MCF 10A (cell line): ENCODE measurements around the gene OBSCN. TPM values are rescaled to one million over a fixed set of nuclear protein-coding genes. Genes with fewer than 3 reads are reported as not detected.
A peak's percentile ranks its signal among the peaks of the same experiment; 100 is the strongest.

Experiments used
- BruUV-seq: library from RNA; stranded (reverse); fragments of 400-500 nt; replicated peaks from 2 replicates; lab custom pipeline; 2021; lab: Mats Ljungman, UMichigan
- CTCF ChIA-PET: fragments of 300-600 bp; sonication (Branson Sonifier 250); formaldehyde crosslinking; extraction: SDS; loops from one replicate; lab custom pipeline; 2021; ENCODE audit warnings: antibody characterized with exemption, inconsistent platforms; lab: Yijun Ruan, JAX
- POLR2A ChIA-PET: fragments of 300-600, 350-650 bp; sonication (Branson Sonifier 250); formaldehyde crosslinking; extraction: SDS; loops from one replicate; lab custom pipeline; 2020; ENCODE audit warnings: antibody characterized with exemption, inconsistent platforms; lab: Yijun Ruan, JAX
- DNase-seq: peaks from one replicate; pipeline ENCODE4 v3.0.0-alpha.2; 2018; ENCODE audit not compliant: unreplicated experiment
- H3K27ac Mint-ChIP-seq: one replicate; pipeline ENCODE4 v1.8.0; 2022; ENCODE audit warnings: mild to moderate bottlenecking, low read depth, mixed read lengths; ENCODE audit not compliant: unreplicated experiment
- H3K27me3 Mint-ChIP-seq: one replicate; pipeline ENCODE4 v1.8.0; 2022; ENCODE audit warnings: mixed read lengths; ENCODE audit not compliant: insufficient read depth, unreplicated experiment
- H3K36me3 Mint-ChIP-seq: one replicate; pipeline ENCODE4 v1.8.0; 2022; ENCODE audit warnings: mild to moderate bottlenecking, moderate library complexity, mixed read lengths; ENCODE audit not compliant: insufficient read depth, unreplicated experiment
- H3K4me1 Mint-ChIP-seq: one replicate; pipeline ENCODE4 v1.8.0; 2022; ENCODE audit warnings: mixed read lengths; ENCODE audit not compliant: insufficient read depth, unreplicated experiment
- H3K4me3 Mint-ChIP-seq: one replicate; pipeline ENCODE4 v1.8.0; 2022; ENCODE audit warnings: mild to moderate bottlenecking, moderate library complexity, mixed read lengths; ENCODE audit not compliant: unreplicated experiment
- H3K9me3 Mint-ChIP-seq: one replicate; pipeline ENCODE4 v1.8.0; 2022; ENCODE audit warnings: mixed read lengths; ENCODE audit not compliant: unreplicated experiment
- intact Hi-C: fragments of 100-400 bp; cut with micrococcal nuclease; formaldehyde crosslinking; loops from 2 replicates; pipeline ENCODE4 v1.14.1; 2022
- total RNA-seq: library from RNA; stranded (reverse); gene quantifications from 2 replicates; pipeline ENCODE4 v1.2.3, GENCODE V29; 2022
- TF ChIP-seq, protein P1 (sequence below): fragments of 200-600 bp; IDR thresholded peaks from one replicate; pipeline ENCODE4 v1.8.0; 2022; ENCODE audit warnings: antibody characterized with exemption, mild to moderate bottlenecking; ENCODE audit not compliant: unreplicated experiment

Gene OBSCN
- total RNA-seq, 1 experiment from 2014 or later = 22.6 TPM

DNA sequence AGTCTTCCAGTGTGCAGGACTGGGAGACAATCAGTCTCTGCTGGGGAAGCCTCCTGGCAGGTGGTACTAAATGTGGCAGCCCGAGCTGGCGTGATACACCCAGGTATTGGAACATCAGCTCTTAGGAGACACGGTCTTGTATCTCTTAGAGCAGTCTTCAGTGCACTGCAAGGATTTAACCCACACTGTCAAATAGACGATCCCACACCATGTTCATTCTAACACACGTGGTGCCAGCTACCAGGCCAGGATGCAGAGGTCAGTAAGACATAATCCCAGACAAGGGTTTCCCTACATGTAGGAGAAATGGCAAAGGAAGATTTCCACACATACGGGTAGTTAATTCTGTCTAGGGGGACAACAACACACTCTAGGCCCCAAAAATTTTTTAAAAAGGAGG lies 190.1 kb downstream of the OBSCN start:
- POLR2A ChIA-PET = no interaction called here
- TF ChIP-seq, protein P1, sequence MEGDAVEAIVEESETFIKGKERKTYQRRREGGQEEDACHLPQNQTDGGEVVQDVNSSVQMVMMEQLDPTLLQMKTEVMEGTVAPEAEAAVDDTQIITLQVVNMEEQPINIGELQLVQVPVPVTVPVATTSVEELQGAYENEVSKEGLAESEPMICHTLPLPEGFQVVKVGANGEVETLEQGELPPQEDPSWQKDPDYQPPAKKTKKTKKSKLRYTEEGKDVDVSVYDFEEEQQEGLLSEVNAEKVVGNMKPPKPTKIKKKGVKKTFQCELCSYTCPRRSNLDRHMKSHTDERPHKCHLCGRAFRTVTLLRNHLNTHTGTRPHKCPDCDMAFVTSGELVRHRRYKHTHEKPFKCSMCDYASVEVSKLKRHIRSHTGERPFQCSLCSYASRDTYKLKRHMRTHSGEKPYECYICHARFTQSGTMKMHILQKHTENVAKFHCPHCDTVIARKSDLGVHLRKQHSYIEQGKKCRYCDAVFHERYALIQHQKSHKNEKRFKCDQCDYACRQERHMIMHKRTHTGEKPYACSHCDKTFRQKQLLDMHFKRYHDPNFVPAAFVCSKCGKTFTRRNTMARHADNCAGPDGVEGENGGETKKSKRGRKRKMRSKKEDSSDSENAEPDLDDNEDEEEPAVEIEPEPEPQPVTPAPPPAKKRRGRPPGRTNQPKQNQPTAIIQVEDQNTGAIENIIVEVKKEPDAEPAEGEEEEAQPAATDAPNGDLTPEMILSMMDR = no peak
- DNase-seq = no peak
- Mint-ChIP-seq H3K9me3 (no peaks in the 10 kb centered on the region), H3K27me3 (no peaks in the 10 kb centered on the region), H3K36me3 (peaks cover 78% of the 10 kb centered on the region), H3K4me3 (no peak overlapping the region), H3K27ac (no peak overlapping the region), H3K4me1 (peaks cover 21% of the 10 kb centered on the region)
- intact Hi-C loops = loop anchor here (10.0 kb wide), 1 partner anchor 403 kb away; no protein-coding TSS in a partner anchor
- BruUV-seq = no TSS peak
- CTCF ChIA-PET = interaction anchor here (1.1 to 1.3 kb wide), 2 partner anchors 8 to 14 kb away, joined by 3 to 4 read pairs; no protein-coding TSS in a partner anchor

DNA sequence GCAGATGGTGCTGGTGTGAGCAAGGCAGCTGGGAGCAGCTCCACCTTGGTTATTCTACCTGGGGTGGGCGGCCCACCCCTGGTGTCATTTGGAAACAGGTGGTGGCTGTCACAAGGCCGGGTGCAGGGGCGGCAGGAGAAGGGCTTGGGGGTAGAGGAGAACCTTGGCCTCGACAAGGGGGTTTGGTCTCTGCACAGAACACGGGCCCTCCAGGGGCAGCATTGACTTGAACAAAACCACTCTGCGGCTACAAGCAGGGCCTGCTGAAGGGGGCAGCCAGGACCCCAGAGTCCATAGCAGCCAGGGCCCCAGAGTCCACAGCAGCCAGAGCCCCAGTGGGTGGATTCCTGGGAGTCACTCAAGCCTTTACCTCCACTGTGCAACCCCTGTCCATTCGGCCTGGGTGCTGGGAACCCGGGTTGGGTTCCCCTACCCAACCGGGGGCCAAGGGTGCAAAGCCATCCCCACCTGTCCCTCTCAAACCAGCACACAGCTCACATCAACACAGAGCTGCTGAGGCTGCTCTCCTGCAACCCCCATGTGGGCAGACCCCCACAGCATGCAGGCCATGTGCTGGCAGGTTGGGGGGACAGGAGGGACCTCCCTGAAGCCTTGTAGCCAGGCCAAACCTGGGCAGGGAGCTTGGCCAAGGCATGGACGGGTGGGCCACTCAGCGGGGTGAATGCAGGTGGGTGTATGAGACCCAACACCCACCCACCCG lies 191.1 kb downstream of the OBSCN start:
- ChIA-PET CTCF (interaction anchor here (0.6 to 1.3 kb wide), 3 partner anchors 7 to 237 kb away, joined by 3 to 4 read pairs (median 3); no protein-coding TSS in a partner anchor), POLR2A (no interaction called here)
- intact Hi-C loops = loop anchor here (10.0 kb wide), 1 partner anchor 404 kb away; no protein-coding TSS in a partner anchor
- BruUV-seq = no TSS peak
- Mint-ChIP-seq H3K36me3 (peaks cover 73% of the 10 kb centered on the region), H3K27me3 (no peaks in the 10 kb centered on the region), H3K27ac (peak overlapping the region; percentile 68), H3K9me3 (no peaks in the 10 kb centered on the region), H3K4me3 (no peak overlapping the region), H3K4me1 (peaks cover 22% of the 10 kb centered on the region)
- TF ChIP-seq, protein P1 = no peak
- DNase-seq = no peak

DNA sequence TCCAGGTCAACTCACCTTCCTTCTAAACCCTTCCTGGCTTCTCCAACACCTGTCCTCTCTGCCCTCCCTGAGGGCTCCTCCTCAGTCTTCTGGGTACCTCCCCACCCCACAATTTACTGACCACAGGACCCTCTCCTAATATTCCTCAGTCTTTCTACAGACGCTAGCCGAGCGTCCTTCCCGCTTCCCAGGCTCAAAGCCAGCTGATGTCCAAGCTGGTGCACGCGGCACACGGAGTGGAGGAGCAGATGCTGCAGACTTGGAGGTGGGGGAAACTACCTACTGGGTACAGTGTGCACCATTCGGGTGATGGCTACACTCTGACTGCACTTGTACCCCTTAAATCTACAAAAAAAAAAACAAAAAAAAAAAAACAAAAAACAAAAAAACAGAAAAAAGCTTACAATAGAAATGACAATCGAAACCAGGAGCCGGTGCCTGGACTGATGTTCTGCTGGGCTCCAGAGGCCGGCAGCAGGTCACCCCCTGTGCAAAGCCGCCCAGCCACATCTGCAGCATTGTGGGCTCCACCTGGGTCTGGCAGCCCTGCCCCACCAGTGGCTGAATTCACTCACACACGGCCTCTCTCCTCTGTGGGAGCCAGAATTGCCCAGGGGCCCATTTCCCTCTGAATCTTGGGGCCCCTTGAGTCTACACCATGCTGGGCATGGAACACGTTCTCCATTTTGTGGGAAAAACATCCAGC lies 191.8 kb downstream of the OBSCN start:
- Mint-ChIP-seq H3K9me3 (no peaks in the 10 kb centered on the region), H3K27me3 (no peaks in the 10 kb centered on the region), H3K27ac (peak overlapping the region; percentile 68), H3K36me3 (peaks cover 73% of the 10 kb centered on the region), H3K4me1 (peaks cover 26% of the 10 kb centered on the region), H3K4me3 (no peak overlapping the region)
- CTCF ChIA-PET = interaction anchor here (0.6 kb wide), 2 partner anchors 89 to 243 kb away, joined by 3 read pairs; no protein-coding TSS in a partner anchor
- TF ChIP-seq, protein P1 = no peak
- no peak for DNase-seq
- no TSS peak for BruUV-seq
- intact Hi-C loops = loop anchor here (10.0 kb wide), 1 partner anchor 405 kb away; no protein-coding TSS in a partner anchor
- POLR2A ChIA-PET = no interaction called here

DNA sequence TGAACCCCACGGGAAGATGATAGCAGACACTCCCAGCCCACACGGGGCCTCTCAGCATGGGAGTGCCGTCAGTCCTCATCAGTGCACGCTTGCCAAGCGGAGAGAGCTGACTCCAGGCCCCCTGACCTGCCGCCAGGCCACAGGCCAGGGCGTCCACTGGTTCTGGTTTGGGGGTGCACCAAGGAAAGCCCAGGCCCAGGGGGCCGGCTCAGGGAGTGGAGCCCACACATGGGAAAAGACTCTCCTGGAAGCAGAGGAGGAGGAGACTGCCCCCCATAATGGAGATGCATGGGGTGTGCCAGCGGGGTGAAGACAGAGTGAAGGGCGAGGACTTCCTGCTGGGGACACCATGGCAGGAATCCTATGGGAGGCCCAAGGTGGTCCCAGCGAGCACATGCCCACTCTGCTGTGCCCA lies 192.4 kb downstream of the OBSCN start:
- POLR2A ChIA-PET = no interaction called here
- Mint-ChIP-seq H3K27me3 (no peaks in the 10 kb centered on the region), H3K4me3 (no peak overlapping the region), H3K4me1 (peaks cover 32% of the 10 kb centered on the region), H3K36me3 (peaks cover 70% of the 10 kb centered on the region), H3K9me3 (no peaks in the 10 kb centered on the region), H3K27ac (peak overlapping the region; percentile 65)
- BruUV-seq = no TSS peak
- CTCF ChIA-PET = interaction anchor here (0.6 kb wide), 2 partner anchors 89 to 243 kb away, joined by 3 read pairs; no protein-coding TSS in a partner anchor
- TF ChIP-seq, protein P1 = no peak
- no peak for DNase-seq
- intact Hi-C loops = no loop called here
